A673 (cell line): ENCODE measurements around the gene MTFR1L.

Experiments
- CTCF ChIP-seq: fragments of 300-800, 200-600 bp; sonication (generic); conservative IDR thresholded peaks from 2 replicates; pipeline ENCODE4 v1.5.1; 2017; ENCODE audit warnings: low read depth, mild to moderate bottlenecking, antibody characterized with exemption, low read length, moderate library complexity, mixed read lengths
- EZH2 ChIP-seq: fragments of 200-600 bp; sonication (generic); IDR thresholded peaks from 2 replicates; pipeline ENCODE4 v1.6.1; 2017; ENCODE audit warnings: borderline replicate concordance, low read depth, mild to moderate bottlenecking, mixed read lengths, antibody characterized with exemption, low read length; ENCODE audit not compliant: poor library complexity, severe bottlenecking

- no peak for TF ChIP-seq CTCF
- no peak for TF ChIP-seq EZH2
Measured at GRCh38 chr1:25867210-25867991, 47.6 kb downstream of the MTFR1L start.
